Measurements from ENCODE around the gene CADPS. TPM values are rescaled to one million over a fixed set of nuclear protein-coding genes. Genes with fewer than 3 reads are reported as not detected.

CADPS gene
- total RNA-seq, 1 experiment from 2014 or later: not detected

- ATAC-seq (no peak), DNase-seq (ENCODE audit: low read depth, low spot score) (no peak)
- Histone ChIP-seq H3K9me3 (ENCODE audit: control insufficient read depth, insufficient read depth, low read depth, low read length) (no peaks in the 10 kb centered on the region), H3K4me1 (ENCODE audit: control insufficient read depth, insufficient read depth, low read length) (peaks cover 3% of the 10 kb centered on the region), H3K27ac (ENCODE audit: low read length) (no peak overlapping the region), H3K36me3 (ENCODE audit: control insufficient read depth, insufficient read depth, low read length) (no peaks in the 10 kb centered on the region), H3K27me3 (ENCODE audit: control insufficient read depth, insufficient read depth, low read length) (peaks cover 16% of the 10 kb centered on the region), H3K4me3 (ENCODE audit: low read depth in 2 of 2, low read length in 2 of 2) (no peak overlapping the region)
- ChIA-PET POLR2A (no interaction called here), CTCF (no interaction called here)
- TF ChIP-seq SIN3A (IDR thresholded peaks at IDR 0.05; ENCODE audit: borderline replicate concordance, insufficient read depth, low read depth, low read length) (no peak), REST (IDR thresholded peaks at IDR 0.05; ENCODE audit: insufficient read depth in 1 of 2, low read depth in 2 of 2, low read length in 1 of 2) (no peak), TCF7L2 (IDR thresholded peaks at IDR 0.05; ENCODE audit: low read depth, low read length) (no peak), CTCF (IDR thresholded peaks at IDR 0.05) (no peak), POLR2AphosphoS5 (IDR thresholded peaks at IDR 0.05; ENCODE audit: low read depth, low read length) (no peak)
- intact Hi-C loops (cut with micrococcal nuclease; ENCODE audit: unreplicated experiment): no loop called here
- in situ Hi-C loops (cut with HindIII; ENCODE audit: low pct_unique_long_range_greater_than_20kb, low sequenced_read_pairs): no loop called here
- no TSS peak for BruUV-seq (replicated peaks)
Measured at GRCh38 chr3:62375655-62376453, 499.4 kb downstream of the CADPS start.

- no peak overlapping the region for H3K4me3 ChIP-seq (ENCODE audit: low read depth in 2 of 2, low read length in 2 of 2)
- POLR2A ChIA-PET: no interaction called here
- no peak for ATAC-seq
Measured at GRCh38 chr3:62374341-62375218, 500.6 kb downstream of the CADPS start.

More at GRCh38 chr3:62374341-62375218, 500.6 kb downstream of the CADPS start:
- H3K4me1 ChIP-seq (ENCODE audit: control insufficient read depth, insufficient read depth, low read length): peaks cover 3% of the 10 kb centered on the region
- in situ Hi-C loops (cut with HindIII; ENCODE audit: low pct_unique_long_range_greater_than_20kb, low sequenced_read_pairs): no loop called here
- intact Hi-C loops (cut with micrococcal nuclease; ENCODE audit: unreplicated experiment): no loop called here
- CTCF ChIA-PET: interaction anchor here (0.7 kb wide), 1 partner anchor 40 kb away, joined by 5 read pairs; no protein-coding TSS in a partner anchor
- no TSS peak for BruUV-seq (replicated peaks)
- H3K9me3 ChIP-seq (ENCODE audit: control insufficient read depth, insufficient read depth, low read depth, low read length): no peaks in the 10 kb centered on the region
- H3K27me3 ChIP-seq (ENCODE audit: control insufficient read depth, insufficient read depth, low read length): peaks cover 6% of the 10 kb centered on the region
- H3K27ac ChIP-seq (ENCODE audit: low read length): no peak overlapping the region
- TF ChIP-seq SIN3A (IDR thresholded peaks at IDR 0.05; ENCODE audit: borderline replicate concordance, insufficient read depth, low read depth, low read length) (no peak), POLR2AphosphoS5 (IDR thresholded peaks at IDR 0.05; ENCODE audit: low read depth, low read length) (no peak), TCF7L2 (IDR thresholded peaks at IDR 0.05; ENCODE audit: low read depth, low read length) (no peak), REST (IDR thresholded peaks at IDR 0.05; ENCODE audit: insufficient read depth in 1 of 2, low read depth in 2 of 2, low read length in 1 of 2) (no peak), CTCF (IDR thresholded peaks at IDR 0.05) (no peak)
- no peak for DNase-seq (ENCODE audit: low read depth, low spot score)
- H3K36me3 ChIP-seq (ENCODE audit: control insufficient read depth, insufficient read depth, low read length): no peaks in the 10 kb centered on the region
